HepG2 (cell line): Measurements from ENCODE around the gene HS3ST5. TPM values are rescaled to one million over a fixed set of nuclear protein-coding genes. Genes with fewer than 3 reads are reported as not detected.

Experiments used
- ATAC-seq: fragments of 200-7000 bp; cut with Tn5 transposase; 3 replicates; pipeline ENCODE4 v1.9.1; 2020; ENCODE audit warnings: mild to moderate bottlenecking, moderate library complexity
- BruUV-seq: library from RNA; stranded (reverse); fragments of 400-500 nt; replicated peaks from 2 replicates; lab custom pipeline; 2021; lab: Mats Ljungman, UMichigan
- CTCF ChIA-PET: fragments of 300-600 bp; formaldehyde crosslinking; extraction: SDS; loops from one replicate; lab custom pipeline; 2021; ENCODE audit warnings: low total read pairs, inconsistent platforms, low intra/inter-chr PET ratio; lab: Yijun Ruan, JAX
- POLR2A ChIA-PET: fragments of 350-600 bp; sonication (Branson Sonifier 250); formaldehyde crosslinking; loops from one replicate; lab custom pipeline; 2020; ENCODE audit warnings: antibody characterized with exemption, inconsistent platforms; lab: Yijun Ruan, JAX
- DNase-seq: peaks from one replicate; pipeline ENCODE4 v3.0.0-alpha.2; 2015; ENCODE audit warnings: low spot score
- FAIRE-seq: peaks from 3 replicates; lab custom pipeline; 2011; peaks lifted over from hg19 to GRCh38; lab: Jason Lieb, UNC
- H2AFZ ChIP-seq: one replicate; pipeline ENCODE4 v1.6.1; 2011; ENCODE audit warnings: low read length, inconsistent platforms
- H3K27ac ChIP-seq: fragments of 300-600 bp; 3 replicates; pipeline ENCODE4 v1.8.0; 2011; ENCODE audit warnings: mixed run types, mild to moderate bottlenecking, mixed read lengths, low read length, inconsistent platforms; ENCODE audit not compliant: insufficient read depth; ENCODE audit errors: extremely low read length
- H3K27me3 ChIP-seq, 2 experiments: fragments of 200-600 bp in 1 of 2; 2 replicates in 1 of 2; 3 replicates in 1 of 2; pipeline versions ENCODE4 v1.6.0 to v1.8.0; 2011; ENCODE audit warnings: low read length in 2 of 2, mild to moderate bottlenecking in 2 of 2, moderate library complexity in 2 of 2, inconsistent platforms in 1 of 2; ENCODE audit not compliant: insufficient read depth in 2 of 2, control insufficient read depth in 1 of 2
- H3K36me3 ChIP-seq, 2 experiments: fragments of 200-600 bp in 1 of 2; replicated peaks in 1 of 2; 2 replicates in 1 of 2; 3 replicates in 1 of 2; pipeline versions ENCODE4 v1.5.1 to v1.8.0; 2011; ENCODE audit warnings: low read length in 2 of 2, inconsistent platforms in 1 of 2; ENCODE audit not compliant: insufficient read depth in 2 of 2, control insufficient read depth in 1 of 2
- H3K4me1 ChIP-seq: 2 replicates; pipeline ENCODE4 v1.5.1; 2012; ENCODE audit warnings: low read length, inconsistent platforms; ENCODE audit not compliant: insufficient read depth
- H3K4me2 ChIP-seq: 2 replicates; pipeline ENCODE4 v1.6.0; 2011; ENCODE audit warnings: low read depth, low read length, inconsistent platforms
- H3K4me3 ChIP-seq, 3 experiments: fragments of 200-600 bp in 1 of 3; sonication (generic), shearing (Covaris generic) in 1 of 3; replicated peaks in 1 of 3; 2 replicates each; pipeline ENCODE4 v1.5.1; 2011 to 2016; ENCODE audit warnings: low read length in 3 of 3, inconsistent platforms in 2 of 3, low read depth in 2 of 3, mild to moderate bottlenecking in 2 of 3, control low read depth in 1 of 3, mixed read lengths in 1 of 3; ENCODE audit not compliant: insufficient read depth in 1 of 3
- H3K79me2 ChIP-seq: one replicate; pipeline ENCODE4 v1.6.1; 2011; ENCODE audit warnings: low read length, inconsistent platforms; ENCODE audit not compliant: insufficient read depth
- H3K9ac ChIP-seq: 2 replicates; pipeline ENCODE4 v1.6.0; 2011; ENCODE audit warnings: mild to moderate bottlenecking, low read depth, low read length, inconsistent platforms; ENCODE audit not compliant: insufficient read depth
- H3K9me3 ChIP-seq: 2 replicates; pipeline ENCODE4 v1.5.1; 2012; ENCODE audit warnings: mild to moderate bottlenecking, low read length
- H4K20me1 ChIP-seq: 2 replicates; pipeline ENCODE4 v1.6.0; 2011; ENCODE audit warnings: inconsistent platforms, mild to moderate bottlenecking, low read length, moderate library complexity; ENCODE audit not compliant: insufficient read depth
- CEBPB ChIP-seq: IDR thresholded peaks from 2 replicates; pipeline ENCODE4 v1.6.1; 2011; ENCODE audit warnings: low read depth, low read length, improper control_type of control experiment, borderline replicate concordance
- MAFK ChIP-seq, 2 experiments: IDR thresholded peaks in 1 of 2; conservative IDR thresholded peaks in 1 of 2; 2 replicates each; pipeline ENCODE4 v1.6.1; 2011; ENCODE audit warnings: improper control_type of control experiment in 2 of 2, low read length in 2 of 2
- REPIN1 ChIP-seq: sonication (generic); formaldehyde crosslinking; IDR thresholded peaks from 2 replicates; pipeline ENCODE4 v1.8.0; 2022; ENCODE audit warnings: missing genetic modification reagents, low read depth, mild to moderate bottlenecking, borderline replicate concordance
- ZBTB8A ChIP-seq: sonication (generic); formaldehyde crosslinking; IDR thresholded peaks from 2 replicates; pipeline ENCODE4 v1.4.0; 2020; ENCODE audit warnings: mild to moderate bottlenecking, low read depth, missing genetic modification reagents, borderline replicate concordance
- ZNF644 ChIP-seq: IDR thresholded peaks from 2 replicates; pipeline ENCODE4 v1.6.1; 2016; ENCODE audit warnings: low read depth
- ZSCAN29 ChIP-seq: sonication (generic); formaldehyde crosslinking; conservative IDR thresholded peaks from 2 replicates; pipeline ENCODE4 v1.4.0; 2020; ENCODE audit warnings: mild to moderate bottlenecking, missing genetic modification reagents
- WGBS: methylation state at CpG from one replicate; pipeline ENCODE4 v1.1.6; 2017; ENCODE audit warnings: low lambda C conversion rate; 5-methylcytosine and 5-hydroxymethylcytosine counted together
- in situ Hi-C: cut with HindIII; loops from 2 replicates; pipeline ENCODE4 v1.10.0; 2017; ENCODE audit warnings: low pct_unique_long_range_greater_than_20kb; ENCODE audit not compliant: extremely low pct_ligation_motif_present
- intact Hi-C: fragments of 100-400 bp; cut with micrococcal nuclease; formaldehyde crosslinking; loops from one replicate; pipeline ENCODE4 v1.10.0; 2022; ENCODE audit not compliant: unreplicated experiment
- polyA plus RNA-seq, 8 experiments: library from polyadenylated mRNA; depleted of rRNA in 3 of 8; stranded (reverse) in 7 of 8; unstranded in 1 of 8; fragments of >200 nt; fragmentation: Illumina TruSeq in 4 of 8; extraction: Trizol in 4 of 8; gene quantifications; 2 replicates each; pipeline versions ENCODE4 v1.2.1 to v1.2.3, GENCODE V29; 2011 to 2016; ENCODE audit warnings: low read depth in 4 of 8, missing spikeins in 1 of 8, mixed read lengths in 1 of 8; ENCODE audit not compliant: insufficient read depth in 1 of 8
- total RNA-seq, 5 experiments: library from RNA; depleted of rRNA; stranded (reverse); fragments of >200 nt; fragmentation: Illumina TruSeq; extraction: Trizol; gene quantifications; 2 replicates each; pipeline ENCODE4 v1.2.3, GENCODE V29; 2016; ENCODE audit warnings: low read depth in 1 of 5
- TF ChIP-seq, protein P1 (sequence below): sonication (generic); formaldehyde crosslinking; IDR thresholded peaks from 2 replicates; pipeline ENCODE4 v1.8.0; 2022; ENCODE audit warnings: missing genetic modification reagents, mild to moderate bottlenecking, inconsistent platforms, borderline replicate concordance

The HS3ST5 gene
- total and polyA plus RNA-seq, 2 of the 13 experiments (the other 11 are each of a cell fraction or from before 2014, with no cell fraction given), result 1.1 to 1.6 TPM

DNA sequence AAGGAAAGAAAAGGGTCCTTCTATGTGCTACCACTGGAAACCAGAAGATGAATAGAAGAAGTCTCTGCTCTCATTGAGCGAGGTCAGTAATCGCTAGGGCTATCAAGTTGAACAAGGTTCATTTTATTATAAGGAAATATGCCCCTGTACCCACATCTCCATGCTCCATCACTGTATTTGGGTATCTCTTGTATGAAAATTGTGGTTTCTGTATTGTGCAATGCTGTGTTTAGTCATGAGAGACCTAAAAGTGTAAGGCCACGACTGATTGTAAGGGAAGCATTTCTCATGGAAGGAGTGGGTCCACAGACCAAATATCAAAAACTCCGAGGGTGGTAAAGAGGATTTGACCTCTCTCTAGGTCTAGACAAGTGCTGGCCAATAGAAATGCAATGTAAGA lies 3.6 kb upstream of the HS3ST5 start:
- TF ChIP-seq, protein P1, sequence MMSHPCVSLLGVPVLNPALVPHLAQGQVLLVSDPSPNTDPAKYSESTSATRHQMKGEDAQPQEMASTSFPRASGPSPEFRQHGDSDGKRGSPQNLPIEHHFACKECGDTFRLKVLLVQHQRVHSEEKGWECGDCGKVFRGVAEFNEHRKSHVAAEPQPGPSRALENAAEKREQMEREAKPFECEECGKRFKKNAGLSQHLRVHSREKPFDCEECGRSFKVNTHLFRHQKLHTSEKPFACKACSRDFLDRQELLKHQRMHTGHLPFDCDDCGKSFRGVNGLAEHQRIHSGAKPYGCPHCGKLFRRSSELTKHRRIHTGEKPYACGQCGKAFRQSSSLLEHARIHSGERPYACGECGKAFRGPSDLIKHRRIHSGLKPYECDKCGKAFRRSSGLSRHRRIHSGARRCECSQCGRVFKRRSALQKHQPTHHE, result no peak
- TF ChIP-seq ZSCAN29 (CRISPR knock-in tag) (no peak), CEBPB (peak; percentile 36; the same call in 1 of the 2 replicates)
- TF ChIP-seq, all 625 proteins: peak for 1
- Histone ChIP-seq H3K9ac (no peak overlapping the region), H3K4me2 (no peak overlapping the region), H3K4me3 (no peak overlapping the region), H3K9me3 (no peaks in the 10 kb centered on the region), H2AFZ (no peak overlapping the region), H3K4me1 (peaks cover 12% of the 10 kb centered on the region), H3K27ac (no peak overlapping the region), H4K20me1 (no peaks in the 10 kb centered on the region), H3K27me3 (no peaks in the 10 kb centered on the region; a peak in 1 of 5 replicates), H3K79me2 (peaks cover 5% of the 10 kb centered on the region), H3K36me3 (no peaks in the 10 kb centered on the region)
- in situ Hi-C loops, result loop anchor here (25.0 kb wide), 1 partner anchor 359 kb away; no protein-coding TSS in a partner anchor
- POLR2A ChIA-PET, result no interaction called here
- CTCF ChIA-PET, result no interaction called here
- BruUV-seq, result no TSS peak
- intact Hi-C loops, result loop anchor here (10.0 kb wide), 1 partner anchor 168 kb away; no protein-coding TSS in a partner anchor
- ATAC-seq, result no peak
- no peak for DNase-seq
- no peak for FAIRE-seq
- WGBS, result 66% methylated on average over 4 of the region's 4 CpGs

DNA sequence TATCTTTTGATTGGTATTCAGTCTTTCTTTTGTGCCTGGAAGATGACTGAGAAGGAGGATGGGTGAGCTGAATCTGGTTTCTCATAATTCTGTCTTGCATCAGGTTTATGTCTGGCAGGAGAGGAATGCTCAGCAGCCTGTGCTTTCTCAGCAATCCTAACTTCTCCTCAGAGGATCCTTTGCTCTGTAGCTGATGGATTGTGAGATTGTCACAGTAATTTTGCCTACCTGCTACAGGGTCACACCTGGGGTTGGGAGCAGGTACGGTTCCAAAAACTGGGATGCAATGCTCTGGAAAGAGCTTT lies 2.1 kb upstream of the HS3ST5 start:
- Histone ChIP-seq H4K20me1 (no peaks in the 10 kb centered on the region), H3K9me3 (no peaks in the 10 kb centered on the region), H3K27ac (no peak overlapping the region), H3K27me3 (no peaks in the 10 kb centered on the region; a peak in 2 of 5 replicates), H3K4me3 (no peak overlapping the region), H3K79me2 (peaks cover 14% of the 10 kb centered on the region), H3K9ac (no peak overlapping the region), H3K36me3 (no peaks in the 10 kb centered on the region), H2AFZ (no peak overlapping the region), H3K4me1 (peaks cover 16% of the 10 kb centered on the region), H3K4me2 (no peak overlapping the region)
- FAIRE-seq (no peak), DNase-seq (no peak), ATAC-seq (no peak)
- ChIA-PET POLR2A (no interaction called here), CTCF (no interaction called here)
- no TSS peak for BruUV-seq
- in situ Hi-C loops (loop anchor here (25.0 kb wide), 1 partner anchor 358 kb away; no protein-coding TSS in a partner anchor), intact Hi-C loops (loop anchor here (5.0 to 10.0 kb wide), 2 partner anchors 170 to 173 kb away; no protein-coding TSS in a partner anchor)
- TF ChIP-seq ZNF644 (CRISPR knock-in tag) (no peak), MAFK (conservative IDR thresholded peaks at IDR 0.05 in 1 of 2, IDR thresholded peaks at IDR 0.05 in 1 of 2; ENCODE audit: low read length in 2 of 2) (no peak), ZBTB8A (CRISPR knock-in tag) (no peak), REPIN1 (no peak)
- 50% methylated on average over 1 of the region's 1 CpG for WGBS
